Inferior parietal cortex (tissue), 1 donor: ENCODE results near the gene FIGLA.

Experiments
- DNase-seq: peaks from one replicate; pipeline ENCODE4 v3.0.0-alpha.2; 2016; ENCODE audit errors: extremely low spot score

Gene FIGLA, protein sequence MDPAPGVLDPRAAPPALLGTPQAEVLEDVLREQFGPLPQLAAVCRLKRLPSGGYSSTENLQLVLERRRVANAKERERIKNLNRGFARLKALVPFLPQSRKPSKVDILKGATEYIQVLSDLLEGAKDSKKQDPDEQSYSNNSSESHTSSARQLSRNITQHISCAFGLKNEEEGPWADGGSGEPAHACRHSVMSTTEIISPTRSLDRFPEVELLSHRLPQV

GRCh38 chr2:70790136-70790828 is at the start of gene FIGLA:
TSS of gene FIGLA (minus strand) at chr2:70790643. CDS start at chr2:70790638, 5 bp downstream.
- DNase-seq = no peak

GRCh38 chr2:70837980-70838925 is 47.8 kb upstream of the FIGLA start:
- no peak for DNase-seq

DNA sequence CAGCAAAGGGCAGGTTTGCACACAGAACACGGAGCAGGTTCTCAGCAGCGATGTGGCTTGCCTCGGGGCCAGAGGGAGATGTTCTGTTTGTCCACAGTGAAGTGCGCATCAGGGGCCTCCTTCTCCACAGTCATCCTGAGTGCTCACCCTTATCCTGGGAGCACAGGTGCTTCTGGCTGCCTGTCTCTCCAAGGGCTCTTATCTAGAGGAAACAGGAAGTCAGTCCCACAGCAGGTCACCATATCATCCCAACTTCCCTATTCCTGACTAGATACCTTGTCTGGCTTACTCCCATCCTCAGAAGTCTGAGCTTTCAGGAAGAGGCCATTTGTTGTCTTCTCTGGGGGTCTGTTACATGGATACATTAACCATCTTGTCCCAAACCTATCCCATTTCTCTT is 45.2 kb upstream of the FIGLA start, which contains the start of gene CD207:
TSS of gene CD207 (minus strand) at position 174 of the 400 bp plus-strand sequence. CDS start at position 134, 40 bp downstream.
- DNase-seq = no peak

DNA sequence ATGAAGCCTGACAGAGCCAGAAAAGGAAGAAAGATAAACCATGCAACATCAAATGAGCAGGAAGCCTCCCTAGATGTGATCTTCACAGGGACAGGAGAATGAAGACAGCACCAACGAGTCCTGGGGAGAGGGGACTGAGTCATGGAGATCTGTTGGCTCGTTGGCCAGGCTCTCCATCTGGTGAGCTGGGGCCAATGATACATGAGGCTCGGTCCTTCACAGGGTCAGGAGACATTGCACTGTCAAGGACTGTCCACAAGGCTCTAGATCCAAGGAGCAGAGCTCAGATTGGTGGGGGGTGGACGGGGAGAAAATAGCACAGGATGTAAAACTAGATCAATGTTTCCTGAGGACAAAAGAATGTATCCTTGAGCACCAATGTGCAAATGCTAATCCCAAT is 44.4 kb upstream of the FIGLA start:
- no peak for DNase-seq

- DNase-seq = no peak
Measured at GRCh38 chr2:70834106-70834505, 43.7 kb upstream of the FIGLA start.

GRCh38 chr2:70833246-70833645 is 42.8 kb upstream of the FIGLA start:
- DNase-seq = no peak

GRCh38 chr2:70832386-70832785 is 41.9 kb upstream of the FIGLA start:
- no peak for DNase-seq

DNA sequence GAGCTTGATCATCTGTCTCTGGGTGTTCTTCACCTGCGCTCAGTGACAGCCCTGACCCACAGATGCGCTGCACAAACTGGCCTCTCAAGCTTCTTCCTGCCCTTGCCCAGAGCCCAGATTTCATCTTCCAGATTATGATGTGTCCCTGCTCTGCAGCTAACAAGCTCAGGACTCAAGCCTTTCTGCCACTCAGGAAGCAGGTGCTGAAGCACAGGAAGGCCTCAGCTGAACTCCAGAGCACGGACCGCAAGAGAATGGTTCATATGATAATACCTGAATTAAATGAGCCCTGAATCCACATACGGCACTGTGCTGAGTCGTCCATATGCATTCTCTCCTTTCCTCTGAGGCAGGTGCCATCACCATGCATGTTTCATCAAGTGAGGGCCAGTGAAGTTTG is 41.4 kb upstream of the FIGLA start:
- DNase-seq = no peak

DNA sequence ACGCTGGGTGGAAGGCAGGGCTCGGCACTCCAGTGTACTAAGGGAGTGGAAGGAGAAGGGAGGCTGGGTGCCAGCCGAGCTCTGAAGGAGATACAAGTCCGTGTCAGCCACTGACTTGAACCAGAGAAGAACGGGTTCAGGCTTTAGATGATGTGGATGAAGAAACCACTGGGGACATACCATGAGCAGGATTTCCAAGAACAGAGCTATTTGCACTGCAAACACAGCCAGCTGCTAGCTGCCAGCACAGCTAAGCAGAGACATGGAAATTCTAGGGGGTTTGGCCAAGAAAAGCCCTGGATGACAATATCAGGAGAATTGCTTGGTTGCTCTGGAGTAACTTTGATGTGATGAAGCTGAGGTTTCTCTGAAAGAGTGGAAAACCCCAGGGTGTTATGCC is 39.9 kb upstream of the FIGLA start:
- DNase-seq = no peak

DNA sequence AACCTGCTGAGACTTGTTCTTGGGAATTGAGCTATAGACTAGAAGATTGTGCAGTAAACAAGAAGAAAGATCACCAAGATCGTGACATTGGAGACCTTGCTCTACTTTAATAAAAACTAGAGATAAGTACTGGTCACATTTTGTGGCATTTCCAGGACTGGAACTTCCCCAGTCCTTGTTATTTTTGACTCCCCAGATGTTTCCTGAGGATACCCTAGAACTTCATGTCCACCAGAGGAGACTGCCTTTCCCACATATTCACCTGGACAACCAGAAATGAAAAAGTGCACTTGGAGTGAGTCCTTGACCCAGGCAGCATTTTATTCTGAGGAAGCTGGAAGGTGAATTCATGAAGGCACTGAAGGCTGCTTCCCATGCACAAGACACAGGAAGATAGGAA is 39.5 kb upstream of the FIGLA start:
- DNase-seq = no peak

DNA sequence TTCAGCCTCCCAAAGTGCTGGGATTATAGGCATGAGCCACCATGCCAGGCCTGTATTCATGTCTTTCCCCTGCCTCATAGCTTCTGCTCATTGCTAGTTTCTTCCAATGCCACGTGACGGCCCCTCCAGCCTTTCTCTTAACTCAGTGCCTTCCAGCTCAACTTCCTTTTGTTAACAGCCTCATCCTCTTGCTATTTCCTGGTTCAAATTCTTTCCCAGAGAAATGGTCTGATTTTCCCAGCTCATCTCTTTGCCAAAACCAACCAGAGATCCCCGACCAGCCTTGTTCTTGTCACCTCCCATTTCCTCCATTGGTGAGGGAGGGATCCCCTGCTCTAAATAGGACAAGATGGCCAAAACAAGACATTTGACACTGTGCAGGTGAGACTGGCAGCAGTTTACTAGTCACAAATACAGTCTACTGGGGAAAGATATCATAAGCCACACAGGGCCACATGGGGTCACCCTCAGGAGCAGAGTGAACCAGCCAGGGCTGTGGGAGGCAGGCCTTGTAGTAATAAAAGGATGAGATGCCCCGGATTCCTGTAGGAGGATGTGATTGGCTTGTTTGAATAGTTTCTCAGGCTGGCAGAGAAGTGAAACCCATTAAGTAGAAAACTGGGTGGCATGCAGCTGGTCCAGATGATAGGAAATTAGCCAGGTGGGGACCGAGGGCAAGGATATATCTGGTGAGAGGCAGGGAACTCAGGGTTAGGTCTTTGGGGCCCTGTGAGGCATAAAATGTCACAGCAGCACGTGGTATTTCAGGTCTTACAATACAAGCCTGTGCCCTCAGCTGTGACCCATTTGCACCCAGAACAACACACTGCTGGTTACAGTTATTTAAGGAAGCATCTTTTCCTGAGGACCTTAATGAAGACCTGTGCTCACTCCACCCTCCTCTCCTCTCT is 38.7 kb upstream of the FIGLA start:
- no peak for DNase-seq

- no peak for DNase-seq
Measured at GRCh38 chr2:70828115-70828514, 37.7 kb upstream of the FIGLA start.

DNA sequence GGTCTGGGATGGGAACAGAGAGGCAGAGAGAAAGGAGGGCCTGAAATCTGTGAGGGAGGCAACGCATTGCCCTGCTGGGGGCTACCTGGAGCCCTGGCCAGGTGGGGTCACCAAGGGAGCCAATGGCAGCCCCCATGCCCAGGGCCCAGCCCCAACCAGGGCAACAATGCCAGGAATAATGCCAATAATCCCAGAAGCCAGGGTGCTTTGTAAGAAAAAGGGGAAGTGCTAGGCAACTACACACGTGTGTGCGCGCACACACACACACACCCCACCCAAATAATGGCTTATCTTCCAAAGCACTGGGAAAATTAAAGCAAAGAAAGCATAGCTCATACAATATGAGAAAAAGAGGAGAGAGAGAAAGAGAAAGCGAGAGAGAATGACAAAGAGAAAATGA is 36.9 kb upstream of the FIGLA start:
- DNase-seq = no peak

DNA sequence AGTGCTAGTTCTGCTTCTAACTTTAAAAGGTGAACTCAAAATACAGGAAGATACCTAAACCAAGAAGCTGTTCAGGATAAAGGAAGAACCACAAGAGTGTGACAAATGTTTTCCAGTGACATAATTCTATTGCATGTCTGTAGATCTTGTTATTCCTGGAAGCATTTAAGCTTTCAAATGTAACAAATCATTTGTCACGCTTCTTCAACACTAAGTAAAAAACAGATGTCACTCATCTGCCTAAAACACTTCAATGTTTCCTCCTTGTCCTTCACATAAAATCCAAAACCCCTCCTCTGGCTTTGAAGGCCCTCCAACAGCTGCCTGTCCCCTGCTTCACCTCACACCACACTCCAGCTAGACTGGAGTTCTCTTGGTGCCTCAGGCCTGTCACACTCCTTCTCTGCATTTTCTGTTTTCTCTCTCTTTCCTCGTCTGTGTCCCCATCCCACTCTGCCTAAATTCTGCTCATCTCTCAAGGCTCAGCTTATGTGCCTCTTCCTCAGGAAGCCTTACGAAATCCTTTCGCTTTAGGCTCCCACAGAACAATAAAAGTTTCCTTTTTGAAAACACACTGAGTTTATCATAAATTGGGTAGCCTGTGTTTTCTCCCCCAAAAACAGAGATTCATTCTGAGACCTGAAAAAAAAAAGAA is 36.4 kb upstream of the FIGLA start:
- DNase-seq = no peak

GRCh38 chr2:70823249-70823648 is 32.8 kb upstream of the FIGLA start:
- DNase-seq = no peak

GRCh38 chr2:70822843-70823242 is 32.4 kb upstream of the FIGLA start:
- no peak for DNase-seq

DNA sequence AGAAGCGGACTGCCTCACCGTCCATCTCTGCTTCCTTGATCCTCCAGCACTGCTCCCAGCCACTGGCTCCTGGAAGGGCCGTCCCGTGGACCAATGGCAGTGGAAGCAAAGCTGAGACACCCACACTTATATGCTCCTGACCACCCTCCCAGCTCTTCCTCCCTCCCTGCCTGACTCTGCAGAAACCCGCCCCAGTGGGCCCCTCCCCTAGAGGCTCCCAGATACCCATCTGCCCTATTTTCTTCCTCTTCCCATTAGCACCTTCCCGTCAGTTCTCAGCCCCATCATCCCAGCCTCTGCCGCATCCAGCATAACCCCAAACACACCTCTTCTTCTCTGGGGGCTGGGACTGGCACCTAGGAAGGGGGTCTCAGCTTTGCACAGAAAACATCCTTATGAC is 30.1 kb upstream of the FIGLA start, which contains the start of gene CLEC4F:
TSS of gene CLEC4F (minus strand) at position 101 of the 400 bp plus-strand sequence. CDS start at position 25, 76 bp downstream.
- no peak for DNase-seq

DNA sequence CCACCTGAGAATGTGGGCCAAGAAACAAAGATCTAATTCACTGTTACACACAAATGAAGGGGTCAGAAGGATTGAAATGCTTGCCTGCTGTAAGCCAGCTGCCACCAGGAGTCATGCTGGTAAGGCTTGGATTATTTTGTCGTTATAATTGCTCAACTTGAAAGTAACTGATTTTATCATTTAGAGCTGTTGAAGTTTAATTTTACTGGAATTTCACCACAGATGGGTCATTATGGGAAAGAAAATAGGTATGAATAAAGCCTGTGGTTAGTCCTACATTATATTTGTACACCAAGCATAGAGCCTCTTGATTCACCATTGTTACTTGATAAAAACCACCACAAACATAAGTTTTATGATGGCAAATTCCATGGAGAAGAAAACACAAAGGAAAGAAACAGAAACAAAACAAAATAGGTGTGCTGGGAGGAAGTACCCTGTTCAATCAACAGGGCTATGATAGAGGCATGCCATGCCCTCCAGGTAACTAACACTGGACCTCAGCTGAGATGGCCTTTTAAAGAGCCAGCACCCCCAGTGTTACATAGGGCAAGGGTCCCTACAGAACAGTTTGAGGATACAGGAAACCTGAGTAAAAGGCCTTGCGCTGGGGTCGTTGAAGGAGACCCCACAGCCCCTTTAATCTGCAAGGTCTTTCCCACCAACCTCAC is 27.0 kb upstream of the FIGLA start:
- DNase-seq = no peak

- no peak for DNase-seq
Measured at GRCh38 chr2:70816726-70817125, 26.3 kb upstream of the FIGLA start.
